Measurements from ENCODE around the gene ARSB. TPM values are rescaled to one million over a fixed set of nuclear protein-coding genes. Genes with fewer than 3 reads are reported as not detected.

The ARSB gene
- total RNA-seq, 1 experiment from 2014 or later = 18.1 TPM

- in situ Hi-C loops (cut with HindIII; ENCODE audit: low pct_unique_long_range_greater_than_20kb, low sequenced_read_pairs) = no loop called here
- TF ChIP-seq REST (IDR thresholded peaks at IDR 0.05; ENCODE audit: insufficient read depth in 1 of 2, low read depth in 2 of 2, low read length in 1 of 2) = no peak
- no peak for TF ChIP-seq CTCF (IDR thresholded peaks at IDR 0.05)
- TF ChIP-seq POLR2AphosphoS5 (IDR thresholded peaks at IDR 0.05; ENCODE audit: low read depth, low read length) = no peak
- TF ChIP-seq TCF7L2 (IDR thresholded peaks at IDR 0.05; ENCODE audit: low read depth, low read length) = no peak
- TF ChIP-seq SIN3A (IDR thresholded peaks at IDR 0.05; ENCODE audit: borderline replicate concordance, insufficient read depth, low read depth, low read length) = no peak
- Histone ChIP-seq H3K4me1 (ENCODE audit: control insufficient read depth, insufficient read depth, low read length) (no peaks in the 10 kb centered on the region), H3K36me3 (ENCODE audit: control insufficient read depth, insufficient read depth, low read length) (no peaks in the 10 kb centered on the region), H3K9me3 (ENCODE audit: control insufficient read depth, insufficient read depth, low read depth, low read length) (no peaks in the 10 kb centered on the region), H3K27me3 (ENCODE audit: control insufficient read depth, insufficient read depth, low read length) (no peaks in the 10 kb centered on the region), H3K27ac (ENCODE audit: low read length) (no peak overlapping the region), H3K4me3 (ENCODE audit: low read depth in 2 of 2, low read length in 2 of 2) (no peak overlapping the region)
- intact Hi-C loops (cut with micrococcal nuclease; ENCODE audit: unreplicated experiment) = no loop called here
- ATAC-seq (no peak), DNase-seq (ENCODE audit: low read depth, low spot score) (no peak)
- POLR2A ChIA-PET = no interaction called here
- CTCF ChIA-PET = no interaction called here
- BruUV-seq (replicated peaks) = no TSS peak
These were observed 139.6 kb downstream of the ARSB start for GRCh38 chr5:78845470-78845869.

- POLR2A ChIA-PET = no interaction called here
- in situ Hi-C loops (cut with HindIII; ENCODE audit: low pct_unique_long_range_greater_than_20kb, low sequenced_read_pairs) = no loop called here
These were observed 141.7 kb downstream of the ARSB start for GRCh38 chr5:78843436-78843835.

More at GRCh38 chr5:78843436-78843835, 141.7 kb downstream of the ARSB start:
- ATAC-seq (no peak), DNase-seq (ENCODE audit: low read depth, low spot score) (no peak)
- H3K27ac ChIP-seq (ENCODE audit: low read length) = no peak overlapping the region
- no TSS peak for BruUV-seq (replicated peaks)
- no peak overlapping the region for H3K4me3 ChIP-seq (ENCODE audit: low read depth in 2 of 2, low read length in 2 of 2)
- no peaks in the 10 kb centered on the region for H3K36me3 ChIP-seq (ENCODE audit: control insufficient read depth, insufficient read depth, low read length)
- H3K27me3 ChIP-seq (ENCODE audit: control insufficient read depth, insufficient read depth, low read length) = no peaks in the 10 kb centered on the region
- CTCF ChIA-PET = no interaction called here
- no peaks in the 10 kb centered on the region for H3K4me1 ChIP-seq (ENCODE audit: control insufficient read depth, insufficient read depth, low read length)
- no peaks in the 10 kb centered on the region for H3K9me3 ChIP-seq (ENCODE audit: control insufficient read depth, insufficient read depth, low read depth, low read length)
- TF ChIP-seq POLR2AphosphoS5 (IDR thresholded peaks at IDR 0.05; ENCODE audit: low read depth, low read length) (no peak), TCF7L2 (IDR thresholded peaks at IDR 0.05; ENCODE audit: low read depth, low read length) (no peak), CTCF (IDR thresholded peaks at IDR 0.05) (no peak), SIN3A (IDR thresholded peaks at IDR 0.05; ENCODE audit: borderline replicate concordance, insufficient read depth, low read depth, low read length) (no peak), REST (IDR thresholded peaks at IDR 0.05; ENCODE audit: insufficient read depth in 1 of 2, low read depth in 2 of 2, low read length in 1 of 2) (no peak)
- intact Hi-C loops (cut with micrococcal nuclease; ENCODE audit: unreplicated experiment) = no loop called here
